Transverse colon (tissue), 4 donors: Measurements from ENCODE around the gene FAM168B. TPM values are rescaled to one million over a fixed set of nuclear protein-coding genes. Genes with fewer than 3 reads are reported as not detected.

ENCODE experiments used
- DNase-seq: peaks from one replicate; pipeline ENCODE4 v3.0.0-alpha.2; 2019
- H3K27ac ChIP-seq, 4 donors: fragments of 200-600 bp; sonication (generic); 2 replicates each; pipeline ENCODE4 v1.5.1; 2016 to 2018; ENCODE audit warnings: inconsistent platforms in 4 of 4
- H3K27me3 ChIP-seq: fragments of 200-600 bp; sonication (generic); 2 replicates; pipeline ENCODE4 v1.5.1; 2017; ENCODE audit warnings: inconsistent platforms
- H3K36me3 ChIP-seq, 4 donors: fragments of 200-600 bp; sonication (generic); 2 replicates each; pipeline ENCODE4 v1.5.1; 2017 to 2019; ENCODE audit warnings: inconsistent platforms in 4 of 4
- H3K4me1 ChIP-seq, 4 donors: fragments of 200-600 bp; sonication (generic); 2 replicates each; pipeline ENCODE4 v1.5.1; 2017 to 2020; ENCODE audit warnings: inconsistent platforms in 4 of 4
- H3K4me3 ChIP-seq, 4 donors: fragments of 200-600 bp; sonication (generic); 1 replicate in 1 of 4; 2 replicates in 3 of 4; pipeline versions ENCODE4 v1.5.1 to v1.6.1; 2017 to 2019; ENCODE audit warnings: inconsistent platforms in 4 of 4
- H3K9me3 ChIP-seq, 2 donors: fragments of 200-600 bp; sonication (generic); 2 replicates each; pipeline ENCODE4 v1.5.1; 2017 to 2019; ENCODE audit warnings: inconsistent platforms in 2 of 2
- CTCF ChIP-seq, 5 experiments: fragments of 200-600 bp in 3 of 5; fragments of 450-650 bp in 2 of 5; sonication (generic) in 3 of 5; IDR thresholded peaks; 1 replicate in 2 of 5; 2 replicates in 3 of 5; pipeline ENCODE4 v1.5.1; 2016 to 2017; ENCODE audit warnings: antibody characterized with exemption in 5 of 5, inconsistent platforms in 3 of 5, mild to moderate bottlenecking in 2 of 5, moderate library complexity in 1 of 5
- EP300 ChIP-seq: sonication (generic); formaldehyde crosslinking; IDR thresholded peaks from one replicate; pipeline ENCODE4 v1.6.1; 2017; ENCODE audit warnings: antibody characterized with exemption, low read depth
- POLR2A ChIP-seq: fragments of 450-650 bp; IDR thresholded peaks from one replicate; pipeline ENCODE4 v1.6.1; 2016; ENCODE audit warnings: antibody characterized with exemption, mild to moderate bottlenecking, moderate library complexity
- POLR2AphosphoS5 ChIP-seq, 3 donors: sonication (generic); formaldehyde crosslinking; IDR thresholded peaks; one replicate each; pipeline ENCODE4 v1.6.1; 2016; ENCODE audit warnings: antibody characterized with exemption in 3 of 3
- WGBS, 2 donors: methylation state at CpG; one replicate each; pipeline ENCODE4 v1.1.5; 2018; ENCODE audit warnings: low coverage in 1 of 2; 5-methylcytosine and 5-hydroxymethylcytosine counted together
- in situ Hi-C, 4 donors: fragments of 200-750 bp; cut with MboI; loops; one replicate each; pipeline versions ENCODE4 v1.15.0 to v1.15.1; 2017; ENCODE audit warnings: low sequenced_read_pairs in 3 of 4, low pct_ligation_motif_present in 1 of 4, low pct_unique_long_range_greater_than_20kb in 1 of 4
- intact Hi-C: fragments of 100-400 bp; cut with DNase I; formaldehyde crosslinking; loops from one replicate; pipeline ENCODE4 v1.15.1; 2023; ENCODE audit warnings: low total_unique reads
- total RNA-seq, 4 donors: library from RNA; depleted of rRNA; stranded (reverse); fragments of >200 nt; gene quantifications; one replicate each; pipeline ENCODE4 v1.1.0, GENCODE V29; 2016

Gene FAM168B
- total RNA-seq, 4 donors from 2014 or later = 31.6 to 124 (median 110) TPM

GRCh38 chr2:131047920-131048560, 45.2 kb downstream of the FAM168B start:
- Histone ChIP-seq H3K36me3 (peaks cover 0 to 39% (median 19%) of the 10 kb centered on the region in 4 donors), H3K4me1 (no peaks in the 10 kb centered on the region), H3K27me3 (no peaks in the 10 kb centered on the region), H3K27ac (no peak overlapping the region), H3K4me3 (no peak overlapping the region), H3K9me3 (no peaks in the 10 kb centered on the region)
- in situ Hi-C loops (no loop called here), intact Hi-C loops (no loop called here)
- no peak for DNase-seq
- TF ChIP-seq EP300 (no peak), CTCF (IDR thresholded peaks at IDR 0.05) (no peak), POLR2A (no peak), POLR2AphosphoS5 (IDR thresholded peaks at IDR 0.05) (no peak)
- WGBS, 2 donors = 82 to 85% methylated on average over 9 to 11 of the region's 11 CpGs

- in situ Hi-C loops (no loop called here), intact Hi-C loops (no loop called here)
- Histone ChIP-seq H3K27me3 (no peaks in the 10 kb centered on the region), H3K27ac (no peak overlapping the region), H3K4me3 (no peak overlapping the region), H3K36me3 (peaks cover 0 to 30% (median 14%) of the 10 kb centered on the region in 4 donors), H3K9me3 (no peaks in the 10 kb centered on the region), H3K4me1 (no peaks in the 10 kb centered on the region)
- no peak for DNase-seq
- TF ChIP-seq POLR2AphosphoS5 (IDR thresholded peaks at IDR 0.05) (no peak), POLR2A (no peak)
- WGBS, 2 donors = 89 to 100% methylated on average over 1 to 18 of the region's 18 CpGs
Measured at GRCh38 chr2:131046918-131047652, 46.2 kb downstream of the FAM168B start.

GRCh38 chr2:131046028-131046917, 47.0 kb downstream of the FAM168B start:
- no peak for DNase-seq
- 90% methylated on average over 30 of the region's 32 CpGs; no CpG with 5 or more reads in 1 of the 2 donors for WGBS, 2 donors
- H3K27me3 ChIP-seq = no peaks in the 10 kb centered on the region
- H3K4me1 ChIP-seq = no peaks in the 10 kb centered on the region
- intact Hi-C loops (no loop called here), in situ Hi-C loops (no loop called here)
- H3K4me3 ChIP-seq = no peak overlapping the region
- H3K9me3 ChIP-seq = no peaks in the 10 kb centered on the region
- H3K36me3 ChIP-seq = peaks cover 0 to 22% (median 11%) of the 10 kb centered on the region in 4 donors
- H3K27ac ChIP-seq = no peak overlapping the region
- TF ChIP-seq POLR2AphosphoS5 (IDR thresholded peaks at IDR 0.05) (no peak), EP300 (no peak), POLR2A (no peak), CTCF (IDR thresholded peaks at IDR 0.05) (no peak)

- intact Hi-C loops = no loop called here
- 86% methylated on average over 8 of the region's 8 CpGs; no CpG with 5 or more reads in 1 of the 2 donors for WGBS, 2 donors
- no peak overlapping the region for H3K27ac ChIP-seq
- no peak for DNase-seq
- H3K36me3 ChIP-seq = peaks cover 0 to 14% (median 7%) of the 10 kb centered on the region in 4 donors
- TF ChIP-seq POLR2AphosphoS5 (IDR thresholded peaks at IDR 0.05) (no peak), POLR2A (no peak), CTCF (IDR thresholded peaks at IDR 0.05) (no peak), EP300 (no peak)
- no peaks in the 10 kb centered on the region for H3K9me3 ChIP-seq
- H3K4me3 ChIP-seq = no peak overlapping the region
- in situ Hi-C loops = no loop called here
- peaks cover 0 to 2% (median under 1%) of the 10 kb centered on the region in 4 donors for H3K4me1 ChIP-seq
- H3K27me3 ChIP-seq = peaks cover under 1% of the 10 kb centered on the region
Measured at GRCh38 chr2:131045286-131046027, 47.8 kb downstream of the FAM168B start.
